Heart right ventricle (tissue), 16 donors: ENCODE data around the gene DUSP22. TPM values are rescaled to one million over a fixed set of nuclear protein-coding genes. Genes with fewer than 3 reads are reported as not detected.
A peak's percentile ranks its signal among the peaks of the same experiment; 100 is the strongest.

ENCODE experiments used
- ATAC-seq, 8 donors: fragments of 200-7000 bp; cut with Tn5 transposase; one replicate each; pipeline ENCODE4 v1.9.1; 2020; ENCODE audit warnings: mild to moderate bottlenecking in 8 of 8, moderate library complexity in 8 of 8, moderate number of reproducible peaks in 1 of 8
- DNase-seq, 2 donors: peaks; one replicate each; pipeline ENCODE4 v3.0.0-alpha.2; 2020
- H3K27ac ChIP-seq, 10 donors: fragments of 200-600 bp; sonication (generic) in 2 of 10; one replicate each; pipeline versions ENCODE4 v1.5.0 to v1.8.0; 2020 to 2022; ENCODE audit warnings: mild to moderate bottlenecking in 3 of 10
- H3K27me3 ChIP-seq, 7 donors: fragments of 200-600 bp; one replicate each; pipeline ENCODE4 v1.8.0; 2021 to 2022; ENCODE audit warnings: mild to moderate bottlenecking in 2 of 7
- H3K36me3 ChIP-seq, 9 donors: fragments of 200-600 bp; sonication (generic) in 1 of 9; one replicate each; pipeline versions ENCODE4 v1.5.0 to v1.8.0; 2020 to 2022; ENCODE audit warnings: mild to moderate bottlenecking in 2 of 9
- H3K4me1 ChIP-seq, 9 donors: fragments of 200-600 bp; sonication (generic) in 1 of 9; one replicate each; pipeline versions ENCODE4 v1.5.0 to v1.8.0; 2020 to 2022; ENCODE audit warnings: mild to moderate bottlenecking in 4 of 9
- H3K4me3 ChIP-seq, 10 donors: fragments of 200-600 bp; sonication (generic) in 2 of 10; one replicate each; pipeline versions ENCODE4 v1.5.0 to v1.8.0; 2020 to 2022; ENCODE audit warnings: mild to moderate bottlenecking in 7 of 10, moderate library complexity in 2 of 10
- H3K9me3 ChIP-seq, 11 donors: fragments of 200-600 bp in 10 of 11; sonication (generic) in 2 of 11; one replicate each; pipeline versions ENCODE4 v1.5.0 to v1.8.0; 2013 to 2022; ENCODE audit warnings: mild to moderate bottlenecking in 2 of 11, control low read depth in 1 of 11, moderate library complexity in 1 of 11
- CTCF ChIP-seq, 9 donors: fragments of 200-600 bp; sonication (generic) in 2 of 9; IDR thresholded peaks; one replicate each; pipeline versions ENCODE4 v1.5.0 to v1.8.0; 2021 to 2022; ENCODE audit warnings: antibody characterized with exemption in 9 of 9, mild to moderate bottlenecking in 5 of 9, moderate library complexity in 1 of 9
- WGBS, 2 donors: extraction: QIAGEN DNeasy Blood & Tissue Kit; methylation state at CpG; one replicate each; pipeline ENCODE4 v1.1.7; 2013; ENCODE audit warnings: inconsistent platforms in 1 of 2; 5-methylcytosine and 5-hydroxymethylcytosine counted together
- intact Hi-C, 10 donors: fragments of 100-400 bp; cut with DNase I; formaldehyde crosslinking; loops; one replicate each; pipeline versions ENCODE4 v1.11.1 to v1.14.2; 2022
- polyA plus RNA-seq, 2 donors: library from polyadenylated mRNA; stranded (reverse); fragments of 200-250 nt; gene quantifications; one replicate each; pipeline ENCODE4 v1.2.3, GENCODE V29; 2013
- total RNA-seq, 10 donors: library from RNA; stranded (reverse); fragmentation: NEBNext Ultra II Directional in 3 of 10; extraction: Animal tissue kit (Norgen Biotek cat#: 25700) in 3 of 10; gene quantifications; one replicate each; pipeline versions ENCODE4 v1.2.1 to v1.2.4, GENCODE V29; 2021 to 2023
- donor health status: Arrhythmogenic right ventricular cardiomyopathy.
- donor health status: ischemic (EF 13 %, LVEDD 7.1; RV severe dilation, severe dysfunction).
- donor health status: healthy with polysubstance abuse.
- donor health status: DM: no; HTN: yes; CAD: no.
- donor health status: DM: no; HTN: no; CAD: no.
- donor health status: ischemic (EF 25% LVEDD 6.9; RV normal size, moderate dysfunction).
- donor health status: ischemic (EF 25% LVEDD 5.7; RV mildly dilated, moderate dysfunction).
- donor health status: healthy.
- donor health status: DM: yes; HTN: yes; CAD: no.
- donor health status: Ischemic cardiomyopathy.
- donor health status: ischemic (EF 35%, LVEDD 5.7; RV mildly dilated, moderate dysfunction).
- donor health status: nonischemic (EF 11% LVEDD 7.7; RV severe dilation, severe dysfunction).
- donor health status: DM: yes; HTN: yes; CAD: no.
- donor health status: PGD.
- donor health status: ischemic (EF 29% LVEDD 5.4; RV normal size, mild dysfunction).
- donor health status: nonischemic (EF 23%, LVEDD 6.1; RV moderate dilation, normal function).

DUSP22 gene
- total and polyA plus RNA-seq, 12 donors: 32.0 to 70.4 (median 51.9) TPM

- intact Hi-C loops: no loop called here
- no peak for TF ChIP-seq CTCF (IDR thresholded peaks at IDR 0.05)
- Histone ChIP-seq H3K4me3 (no peak overlapping the region), H3K9me3 (peaks cover 0 to 3% (median 0%) of the 10 kb centered on the region in 11 donors), H3K27ac (no peak overlapping the region), H3K27me3 (no peaks in the 10 kb centered on the region), H3K36me3 (no peaks in the 10 kb centered on the region), H3K4me1 (peaks cover 0 to 9% (median 0%) of the 10 kb centered on the region in 9 donors)
- 84 to 86% methylated on average over 4 of the region's 4 CpGs for WGBS, 2 donors
- ATAC-seq: peak in 1 of 8 donors; percentile 3
- DNase-seq: no peak
Measured at GRCh38 chr6:358432-358831, 66.1 kb downstream of the DUSP22 start.

- Histone ChIP-seq H3K4me1 (peaks cover 0 to 9% (median 0%) of the 10 kb centered on the region in 9 donors), H3K36me3 (no peaks in the 10 kb centered on the region), H3K27ac (no peak overlapping the region), H3K9me3 (peaks cover 0 to 8% (median 0%) of the 10 kb centered on the region in 11 donors), H3K4me3 (no peak overlapping the region), H3K27me3 (no peaks in the 10 kb centered on the region)
- TF ChIP-seq CTCF (IDR thresholded peaks at IDR 0.05): no peak
- no peak for DNase-seq
- no peak for ATAC-seq
- WGBS, 2 donors: 74 to 81% methylated on average over 8 of the region's 8 CpGs
- intact Hi-C loops: no loop called here
Measured at GRCh38 chr6:358847-359246, 66.6 kb downstream of the DUSP22 start.

- no peak overlapping the region for H3K4me3 ChIP-seq
- no peak overlapping the region for H3K27ac ChIP-seq
- no peak for TF ChIP-seq CTCF (IDR thresholded peaks at IDR 0.05)
- intact Hi-C loops: no loop called here
- H3K9me3 ChIP-seq: peaks cover 0 to 13% (median 0%) of the 10 kb centered on the region in 11 donors
- 77 to 83% methylated on average over 19 to 20 of the region's 20 CpGs for WGBS, 2 donors
- H3K27me3 ChIP-seq: no peaks in the 10 kb centered on the region
- peaks cover 0 to 9% (median 0%) of the 10 kb centered on the region in 9 donors for H3K4me1 ChIP-seq
- no peak for DNase-seq
- no peaks in the 10 kb centered on the region for H3K36me3 ChIP-seq
- peak in 1 of 8 donors; percentile 5 for ATAC-seq
Measured at GRCh38 chr6:359261-360035, 67.2 kb downstream of the DUSP22 start.

- H3K9me3 ChIP-seq: peaks cover 0 to 13% (median 0%) of the 10 kb centered on the region in 11 donors
- H3K27me3 ChIP-seq: no peaks in the 10 kb centered on the region
- H3K4me3 ChIP-seq: no peak overlapping the region
- ATAC-seq: no peak
- no peaks in the 10 kb centered on the region for H3K36me3 ChIP-seq
- no peak for TF ChIP-seq CTCF (IDR thresholded peaks at IDR 0.05)
- intact Hi-C loops: no loop called here
- peaks cover 0 to 6% (median 0%) of the 10 kb centered on the region in 9 donors for H3K4me1 ChIP-seq
- no peak overlapping the region for H3K27ac ChIP-seq
- 78 to 91% methylated on average over 5 of the region's 5 CpGs for WGBS, 2 donors
- DNase-seq: no peak
Measured at GRCh38 chr6:360349-360748, 68.1 kb downstream of the DUSP22 start.
